ENCODE measurements around the gene KDM5B. TPM values are rescaled to one million over a fixed set of nuclear protein-coding genes. Genes with fewer than 3 reads are reported as not detected.

Gene KDM5B
- total RNA-seq, 1 experiment from 2014 or later: 83.6 TPM

GRCh38 chr1:202791077-202791747 is 17.0 kb downstream of the KDM5B start (continued):
- no peak for TF ChIP-seq CTCF (IDR thresholded peaks at IDR 0.05)

- BruUV-seq (replicated peaks): no TSS peak
- Histone ChIP-seq H3K36me3 (ENCODE audit: control insufficient read depth, insufficient read depth, low read length) (no peaks in the 10 kb centered on the region), H3K27ac (ENCODE audit: low read length) (no peak overlapping the region), H3K27me3 (ENCODE audit: control insufficient read depth, insufficient read depth, low read length) (no peaks in the 10 kb centered on the region), H3K4me3 (ENCODE audit: low read depth in 2 of 2, low read length in 2 of 2) (no peak overlapping the region), H3K4me1 (ENCODE audit: control insufficient read depth, insufficient read depth, low read length) (peaks cover 3% of the 10 kb centered on the region), H3K9me3 (ENCODE audit: control insufficient read depth, insufficient read depth, low read depth, low read length) (no peaks in the 10 kb centered on the region)
- DNase-seq (ENCODE audit: low read depth, low spot score) (no peak), ATAC-seq (no peak)
- POLR2A ChIA-PET: no interaction called here
- CTCF ChIA-PET: no interaction called here
- in situ Hi-C loops (cut with HindIII; ENCODE audit: low pct_unique_long_range_greater_than_20kb, low sequenced_read_pairs): no loop called here
- TF ChIP-seq TCF7L2 (IDR thresholded peaks at IDR 0.05; ENCODE audit: low read depth, low read length) (no peak), REST (IDR thresholded peaks at IDR 0.05; ENCODE audit: insufficient read depth in 1 of 2, low read depth in 2 of 2, low read length in 1 of 2) (no peak), POLR2AphosphoS5 (IDR thresholded peaks at IDR 0.05; ENCODE audit: low read depth, low read length) (no peak), CTCF (IDR thresholded peaks at IDR 0.05) (no peak), SIN3A (IDR thresholded peaks at IDR 0.05; ENCODE audit: borderline replicate concordance, insufficient read depth, low read depth, low read length) (no peak)
- intact Hi-C loops (cut with micrococcal nuclease; ENCODE audit: unreplicated experiment): no loop called here
These were observed 19.4 kb downstream of the KDM5B start for GRCh38 chr1:202788800-202789199.

GRCh38 chr1:202786804-202787203 is 21.4 kb downstream of the KDM5B start:
- in situ Hi-C loops (cut with HindIII; ENCODE audit: low pct_unique_long_range_greater_than_20kb, low sequenced_read_pairs): no loop called here
- intact Hi-C loops (cut with micrococcal nuclease; ENCODE audit: unreplicated experiment): no loop called here
- DNase-seq (ENCODE audit: low read depth, low spot score): no peak
- Histone ChIP-seq H3K9me3 (ENCODE audit: control insufficient read depth, insufficient read depth, low read depth, low read length) (no peaks in the 10 kb centered on the region), H3K27ac (ENCODE audit: low read length) (no peak overlapping the region), H3K27me3 (ENCODE audit: control insufficient read depth, insufficient read depth, low read length) (no peaks in the 10 kb centered on the region), H3K4me3 (ENCODE audit: low read depth in 2 of 2, low read length in 2 of 2) (no peak overlapping the region), H3K4me1 (ENCODE audit: control insufficient read depth, insufficient read depth, low read length) (peaks cover 4% of the 10 kb centered on the region; the same call in 1 of the 2 replicates), H3K36me3 (ENCODE audit: control insufficient read depth, insufficient read depth, low read length) (no peaks in the 10 kb centered on the region)
- CTCF ChIA-PET: interaction anchor here (0.6 kb wide), 1 partner anchor 65 kb away, joined by 8 read pairs; no protein-coding TSS in a partner anchor
- no peak for TF ChIP-seq POLR2AphosphoS5 (IDR thresholded peaks at IDR 0.05; ENCODE audit: low read depth, low read length)
- TF ChIP-seq REST (IDR thresholded peaks at IDR 0.05; ENCODE audit: insufficient read depth in 1 of 2, low read depth in 2 of 2, low read length in 1 of 2): no peak
- TF ChIP-seq SIN3A (IDR thresholded peaks at IDR 0.05; ENCODE audit: borderline replicate concordance, insufficient read depth, low read depth, low read length): no peak
- TF ChIP-seq TCF7L2 (IDR thresholded peaks at IDR 0.05; ENCODE audit: low read depth, low read length): no peak
- no peak for TF ChIP-seq CTCF (IDR thresholded peaks at IDR 0.05)
- BruUV-seq (replicated peaks): no TSS peak
- POLR2A ChIA-PET: interaction anchor here (0.7 kb wide), 1 partner anchor 36 kb away, joined by 10 read pairs; no protein-coding TSS in a partner anchor
- no peak for ATAC-seq

Measured in Panc1 (cell line).